ENCODE results near the gene TMEM132D. TPM values are rescaled to one million over a fixed set of nuclear protein-coding genes. Genes with fewer than 3 reads are reported as not detected.

TMEM132D gene
- total RNA-seq, 2 donors from 2014 or later, result not detected

DNA sequence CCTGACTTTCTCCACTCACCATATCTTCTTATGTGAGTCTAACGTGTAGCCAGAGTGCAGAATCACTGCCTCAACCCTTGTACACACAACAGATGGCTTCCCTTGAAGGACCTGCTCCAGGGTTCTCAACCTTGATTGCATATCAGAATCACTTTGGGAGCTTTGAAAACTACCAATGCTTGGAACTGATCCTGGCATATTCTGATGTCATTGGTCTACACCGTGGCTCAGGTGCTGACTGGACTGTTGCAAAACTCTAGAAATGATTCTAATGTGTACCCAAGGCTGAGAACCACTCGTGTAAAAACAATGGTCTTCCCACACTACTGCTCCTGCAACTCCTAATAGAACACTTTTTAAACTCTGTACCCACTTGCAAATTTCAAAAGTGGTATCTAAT lies 18.5 kb downstream of the TMEM132D start:
- DNase-seq (ENCODE audit: low spot score), result no peak
- intact Hi-C loops (cut with DNase I), result no loop called here

DNA sequence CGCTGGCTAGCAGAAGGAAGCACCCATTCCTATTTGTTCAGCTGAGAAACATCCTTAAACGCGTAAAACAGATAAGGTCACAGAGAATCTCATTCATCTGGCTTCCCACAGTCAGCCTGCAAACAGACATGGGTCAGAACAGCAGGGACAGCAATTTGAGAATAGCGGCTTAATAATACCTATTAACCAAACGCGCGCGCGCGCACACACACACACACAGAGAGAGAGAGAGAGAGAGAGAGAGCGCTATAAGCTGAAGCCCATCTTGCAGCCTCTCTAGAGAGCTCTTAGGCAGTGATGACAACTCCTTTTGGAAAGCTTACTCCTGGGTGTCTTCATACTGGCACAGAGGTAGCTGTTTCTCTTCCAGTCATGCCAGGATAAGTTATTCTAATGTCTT lies 26.4 kb downstream of the TMEM132D start:
- intact Hi-C loops (cut with DNase I), result no loop called here
- no peak for DNase-seq (ENCODE audit: low spot score)

DNA sequence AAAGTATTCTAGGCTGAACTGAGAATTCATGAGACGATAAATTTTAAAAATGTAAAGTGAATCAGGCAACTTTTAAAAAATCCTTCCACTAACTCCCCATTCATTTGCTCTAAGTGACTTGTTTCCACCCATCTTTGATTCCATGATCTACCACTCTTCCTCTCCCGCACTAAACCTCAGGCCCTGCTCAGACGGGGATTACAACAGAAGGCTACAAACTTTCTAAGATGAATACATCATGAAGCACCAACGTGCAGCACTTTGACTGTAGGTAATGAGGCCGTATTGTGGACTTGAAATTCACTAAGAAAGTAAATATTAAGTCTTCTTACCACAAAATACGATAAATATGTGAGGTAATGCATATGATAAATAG lies 30.0 kb downstream of the TMEM132D start:
- intact Hi-C loops (cut with DNase I), result no loop called here
- no peak for DNase-seq (ENCODE audit: low spot score)

DNA sequence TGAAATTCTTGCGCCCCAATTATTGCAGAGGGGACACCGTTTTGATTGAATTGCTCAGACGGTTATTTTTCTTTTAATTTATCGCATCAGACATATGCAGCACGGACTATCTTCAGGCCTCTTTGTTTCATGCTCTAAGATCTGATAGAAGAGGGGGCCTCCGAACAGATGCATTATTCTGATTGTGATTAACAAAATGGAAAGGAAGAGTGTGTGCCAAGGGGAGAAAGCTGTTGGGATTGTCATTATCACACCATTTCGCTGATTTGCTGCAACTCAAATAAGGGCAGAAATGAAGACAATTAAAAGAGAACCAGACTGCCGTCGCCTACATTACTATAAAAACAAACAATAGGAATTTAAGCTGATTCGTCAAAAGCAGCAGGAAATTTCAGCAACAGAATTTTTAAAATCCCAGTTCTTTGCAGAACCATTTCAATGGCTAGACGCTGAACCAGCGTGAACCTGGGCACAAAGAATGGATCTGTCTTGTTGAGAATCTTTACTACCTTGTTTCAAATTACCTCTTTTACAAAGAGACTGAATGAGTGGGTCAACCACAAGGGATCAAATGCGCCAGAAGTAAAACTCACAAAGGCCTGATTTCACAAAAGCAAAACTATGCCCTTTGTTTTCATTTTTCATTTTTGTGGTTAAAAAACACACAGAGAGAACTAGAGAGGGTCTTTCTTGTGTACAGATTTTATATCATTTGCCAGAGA lies 30.6 kb downstream of the TMEM132D start:
- intact Hi-C loops (cut with DNase I), result no loop called here
- no peak for DNase-seq (ENCODE audit: low spot score)

DNA sequence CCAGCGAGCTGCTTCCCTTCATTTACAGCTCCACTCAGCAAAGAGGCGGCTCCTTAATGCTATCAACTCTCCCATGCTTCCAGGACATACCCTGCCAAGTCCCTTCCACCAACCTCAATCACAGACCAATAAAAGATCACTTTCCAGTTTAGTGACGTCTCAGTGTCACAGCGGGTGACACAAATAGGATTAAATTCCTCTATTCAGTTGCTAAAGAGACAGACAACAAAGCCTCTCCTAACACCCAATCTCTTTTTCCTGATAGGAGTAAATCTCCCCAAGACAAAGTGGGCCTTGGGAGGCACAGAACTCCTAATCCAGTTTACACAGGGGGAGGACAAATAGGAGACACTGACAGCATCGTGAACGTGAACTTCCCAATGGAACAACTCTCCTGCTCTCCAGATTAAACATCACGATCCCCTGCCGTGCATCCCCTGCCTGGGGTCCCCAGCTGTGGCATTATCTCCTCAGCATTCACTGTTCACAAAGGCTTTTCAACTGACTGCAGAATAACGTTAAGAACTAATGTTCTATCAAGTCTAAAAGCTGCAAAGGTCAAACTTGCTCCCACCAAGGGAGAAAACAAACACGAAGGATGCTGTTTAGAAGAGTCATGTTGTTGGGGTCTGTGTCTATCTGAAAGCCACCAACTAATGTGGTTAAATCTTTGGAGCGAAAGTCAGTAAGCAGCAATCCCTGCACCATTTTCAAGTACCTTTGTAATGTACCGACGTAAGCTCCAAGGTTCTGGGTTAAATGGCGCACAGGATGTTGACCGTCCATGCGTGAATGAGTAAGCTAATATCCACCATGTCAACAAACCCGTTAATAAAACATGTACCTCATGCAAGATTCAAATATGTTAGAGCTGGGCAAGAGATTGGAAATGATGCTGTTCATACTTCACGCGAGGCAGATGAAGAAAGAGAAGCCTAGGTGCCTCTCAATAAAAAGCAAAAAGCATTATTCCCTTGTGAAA lies 31.5 kb downstream of the TMEM132D start:
- intact Hi-C loops (cut with DNase I), result no loop called here
- no peak for DNase-seq (ENCODE audit: low spot score)

DNA sequence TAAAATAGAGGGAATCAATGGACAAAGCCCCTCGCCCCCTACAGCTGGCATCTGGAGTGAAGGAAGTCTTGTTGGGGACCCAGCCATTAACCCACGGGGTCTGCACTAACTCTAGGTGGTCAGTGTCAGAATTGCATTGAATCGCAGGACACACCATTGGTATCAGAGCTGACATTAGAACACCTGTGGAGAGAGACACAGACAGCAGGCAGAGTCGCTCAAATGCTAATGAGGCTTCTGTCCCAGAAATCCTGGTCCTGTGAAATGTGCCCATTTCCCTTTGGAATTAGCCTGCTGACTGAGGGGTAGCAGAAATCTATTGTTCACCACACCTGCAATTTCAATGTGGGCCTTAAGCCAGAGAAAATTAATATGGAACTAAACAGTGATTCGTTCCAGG lies 33.0 kb downstream of the TMEM132D start:
- intact Hi-C loops (cut with DNase I), result no loop called here
- DNase-seq (ENCODE audit: low spot score), result no peak

DNA sequence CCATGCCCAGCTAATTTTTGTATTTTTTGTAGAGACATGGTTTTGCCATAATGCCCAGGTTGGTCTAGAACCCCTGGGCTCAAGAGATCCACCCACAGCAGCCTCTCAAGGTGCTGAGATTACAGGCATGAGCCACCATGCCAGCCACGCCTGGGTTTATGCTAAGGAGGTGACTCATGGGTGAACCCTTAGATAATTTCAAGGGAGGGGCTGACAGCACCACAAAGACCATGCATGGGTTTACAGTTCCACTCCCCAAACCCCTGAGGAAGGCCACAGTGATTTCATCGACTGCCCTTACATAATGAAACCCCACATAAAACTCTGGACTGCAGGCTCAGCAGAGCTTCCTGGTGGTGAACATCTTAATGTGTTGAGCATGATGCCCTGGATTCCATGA lies 33.7 kb downstream of the TMEM132D start:
- DNase-seq (ENCODE audit: low spot score), result no peak
- intact Hi-C loops (cut with DNase I), result no loop called here

DNA sequence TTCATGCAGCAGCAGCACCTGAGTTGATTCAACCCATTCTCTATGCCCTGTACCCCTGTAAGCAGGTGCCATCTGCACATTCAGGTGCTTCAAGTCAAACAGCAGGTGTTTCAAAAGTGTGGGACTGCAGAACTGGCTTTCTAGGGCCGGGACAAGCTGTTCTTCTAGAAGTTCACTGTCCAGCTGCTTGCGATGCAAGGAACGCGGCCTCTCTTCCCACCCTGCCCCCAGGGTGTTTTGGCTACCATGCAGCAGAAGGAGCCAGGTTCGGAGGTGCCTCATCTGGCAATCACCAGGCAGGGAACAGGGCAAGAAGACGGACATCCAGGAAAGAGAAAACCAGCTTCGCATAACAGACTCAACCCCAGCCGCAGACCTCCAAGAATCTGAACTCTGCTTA lies 35.2 kb downstream of the TMEM132D start:
- intact Hi-C loops (cut with DNase I), result no loop called here

DNA sequence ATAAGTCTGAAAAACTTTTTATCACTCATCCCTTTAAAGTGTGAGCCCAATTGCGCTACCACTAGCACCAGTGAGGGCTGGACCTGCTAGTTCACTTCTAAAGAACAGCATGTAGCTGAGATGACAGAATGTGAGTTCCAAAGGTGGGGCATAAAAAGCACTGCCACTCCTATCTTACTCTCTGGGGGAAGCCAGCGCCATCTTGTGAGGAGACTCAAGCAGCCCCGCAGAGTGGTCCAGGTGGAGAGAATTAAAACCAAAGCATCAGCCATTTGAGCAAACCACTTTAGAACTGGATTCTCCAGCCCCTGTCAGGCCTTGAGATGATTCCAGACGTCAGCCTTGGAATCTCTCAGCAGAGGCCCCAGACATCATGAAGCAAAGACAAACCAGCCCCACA lies 39.9 kb downstream of the TMEM132D start:
- intact Hi-C loops (cut with DNase I), result no loop called here

More for the DNA sequence above, 35.2 kb downstream of the TMEM132D start:
- DNase-seq (ENCODE audit: low spot score), result no peak

DNA sequence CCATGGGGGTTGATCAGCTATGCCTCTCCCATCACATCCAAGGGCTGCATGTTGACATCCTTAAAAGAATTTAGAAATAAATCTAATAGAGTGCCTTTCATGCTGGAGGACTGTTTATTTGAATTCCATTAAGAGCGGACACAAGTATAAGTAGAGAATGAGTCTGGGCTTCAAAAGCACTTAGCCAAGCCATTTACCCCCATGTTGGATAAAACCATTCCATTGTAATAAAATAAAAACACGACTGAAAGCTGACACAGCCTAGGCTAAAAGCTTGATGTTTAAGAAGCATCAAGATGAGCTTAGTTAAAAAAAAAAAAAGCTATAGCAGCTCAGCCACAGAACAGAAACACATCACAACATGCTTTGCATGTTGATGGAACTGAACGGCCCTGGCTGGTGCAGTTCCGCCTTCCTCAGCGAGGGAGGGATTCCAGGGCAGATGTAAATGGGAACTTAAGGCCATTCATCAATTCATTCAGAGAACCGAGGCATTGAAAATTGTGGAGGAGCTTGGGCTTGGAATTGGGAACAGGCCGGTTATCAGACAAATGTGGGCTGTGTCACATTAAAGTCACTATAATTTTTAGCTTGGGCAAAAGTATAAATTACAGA lies 41.2 kb downstream of the TMEM132D start:
- intact Hi-C loops (cut with DNase I), result no loop called here
- DNase-seq (ENCODE audit: low spot score), result no peak

More for the DNA sequence above, 39.9 kb downstream of the TMEM132D start:
- no peak for DNase-seq (ENCODE audit: low spot score)

DNA sequence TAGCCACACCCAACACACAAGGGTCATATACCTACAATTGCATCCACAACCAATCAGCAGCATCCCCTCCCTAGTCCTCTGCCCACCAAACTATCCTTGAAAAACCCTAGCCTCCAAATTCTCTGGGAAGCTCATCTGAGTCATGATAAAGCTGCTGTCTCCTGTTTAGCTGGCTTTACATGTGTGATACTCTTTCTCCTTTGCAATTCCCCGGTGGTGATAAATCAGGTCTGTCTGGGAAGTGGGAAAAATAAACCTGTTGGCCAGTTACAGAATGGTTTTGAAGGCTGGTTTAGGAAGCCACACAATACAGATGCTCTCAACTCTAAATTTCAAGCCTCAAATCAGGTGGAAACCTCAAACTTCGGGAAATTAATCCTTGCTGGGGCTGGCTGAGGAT lies 41.9 kb downstream of the TMEM132D start:
- no peak for DNase-seq (ENCODE audit: low spot score)
- intact Hi-C loops (cut with DNase I), result no loop called here

DNA sequence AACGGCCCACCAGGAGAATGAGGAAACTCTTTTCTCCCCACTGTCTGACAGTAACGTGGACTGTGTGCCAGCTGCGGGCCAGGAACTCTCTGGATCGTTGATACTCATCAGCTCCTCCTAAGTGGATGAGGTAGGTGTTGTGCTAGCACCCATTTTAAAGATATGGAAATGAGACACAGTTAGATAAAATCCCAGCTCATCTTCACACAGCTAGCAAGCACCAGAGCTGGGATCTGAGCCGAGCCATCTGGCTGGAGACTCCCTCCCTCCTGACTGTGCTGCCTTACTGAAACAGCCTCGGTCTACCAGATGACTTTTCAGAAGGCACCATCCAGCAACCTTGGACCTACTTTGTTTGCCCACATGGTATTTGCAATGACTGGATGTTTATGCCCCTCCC lies 49.2 kb downstream of the TMEM132D start:
- intact Hi-C loops (cut with DNase I), result no loop called here
- no peak for DNase-seq (ENCODE audit: low spot score)

DNA sequence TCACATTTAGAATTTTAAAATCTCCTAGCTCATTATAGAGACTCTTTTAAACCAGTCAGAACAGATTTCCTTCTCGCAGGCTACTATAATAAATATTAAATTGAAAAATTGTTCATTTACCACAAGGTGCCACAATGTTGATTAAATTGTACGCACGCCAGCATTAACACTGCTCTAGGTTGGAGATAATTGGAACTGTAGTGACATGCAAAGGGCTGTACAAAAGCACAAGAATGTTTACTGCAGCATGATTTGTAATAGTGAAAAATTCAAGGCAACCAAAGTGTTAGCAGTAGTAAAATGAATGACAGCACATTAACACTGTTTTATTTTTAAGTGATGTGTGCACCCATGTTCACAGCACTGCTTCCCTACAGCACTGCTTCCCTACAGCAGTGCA lies 52.5 kb downstream of the TMEM132D start:
- DNase-seq (ENCODE audit: low spot score), result no peak
- intact Hi-C loops (cut with DNase I), result no loop called here

DNA sequence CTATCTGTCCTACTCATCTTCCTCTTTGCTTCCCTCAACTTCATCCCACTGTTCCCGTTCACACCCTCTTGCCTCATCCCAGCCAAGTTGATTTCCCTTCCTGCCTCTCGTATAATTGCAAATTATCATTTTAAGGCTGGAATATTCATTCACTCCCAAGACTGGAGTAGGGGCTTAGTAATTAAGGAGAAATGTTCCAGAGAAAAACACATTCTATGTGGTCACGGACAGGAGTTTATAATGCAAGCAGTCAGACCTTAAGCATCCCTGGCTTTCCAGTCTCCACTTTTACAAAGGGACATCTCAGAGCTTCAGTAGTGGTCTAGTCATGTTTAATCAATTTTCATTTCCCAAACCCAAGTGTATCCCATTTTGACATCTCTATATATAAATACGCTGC lies 54.9 kb downstream of the TMEM132D start:
- intact Hi-C loops (cut with DNase I), result no loop called here
- no peak for DNase-seq (ENCODE audit: low spot score)

DNA sequence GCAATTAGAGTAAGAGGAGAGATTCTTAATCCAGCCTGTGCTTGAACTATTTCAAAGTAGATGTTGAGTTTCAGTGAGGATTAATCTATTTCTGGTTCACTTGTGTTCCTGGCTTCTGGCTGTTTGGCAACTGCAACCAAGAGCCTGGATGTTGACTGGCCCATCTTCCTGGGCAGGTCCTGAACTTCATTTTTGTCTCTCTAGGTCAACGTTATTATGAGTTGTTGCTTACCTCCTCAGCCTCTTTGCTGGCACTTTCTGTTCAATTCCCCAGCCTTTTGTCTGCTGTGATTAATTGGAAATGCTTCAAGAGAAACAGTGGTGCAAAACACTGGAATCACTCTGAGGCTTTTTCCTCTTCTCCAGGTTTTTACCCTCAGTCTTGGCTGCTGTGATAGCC lies 56.8 kb downstream of the TMEM132D start:
- DNase-seq (ENCODE audit: low spot score), result no peak
- intact Hi-C loops (cut with DNase I), result no loop called here

DNA sequence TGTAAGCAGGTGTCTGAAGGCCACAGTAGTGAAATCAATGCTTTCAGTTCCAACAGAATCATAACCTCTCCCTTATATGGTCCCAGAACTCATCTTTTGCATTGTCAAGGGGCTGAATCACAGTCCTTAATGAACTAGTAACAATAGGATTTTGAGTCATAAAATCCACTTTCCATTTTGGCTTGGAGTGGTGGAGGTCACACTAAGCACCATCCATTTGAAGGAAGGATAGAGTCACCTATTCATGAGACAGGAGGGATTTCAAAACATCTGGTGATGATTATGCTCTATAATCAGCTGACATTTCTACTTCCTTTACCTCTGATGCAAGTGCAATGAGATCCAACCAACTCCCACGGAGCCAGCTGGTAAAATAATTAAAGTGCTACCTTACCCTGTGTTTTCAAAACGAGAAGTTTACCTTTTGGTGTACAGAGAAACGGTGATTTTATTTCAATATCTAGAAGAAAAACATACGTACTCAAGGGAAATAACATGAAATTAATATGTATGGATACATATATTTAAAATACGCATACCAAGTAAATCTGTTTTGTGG lies 59.1 kb downstream of the TMEM132D start:
- intact Hi-C loops (cut with DNase I), result no loop called here
- DNase-seq (ENCODE audit: low spot score), result no peak

DNA sequence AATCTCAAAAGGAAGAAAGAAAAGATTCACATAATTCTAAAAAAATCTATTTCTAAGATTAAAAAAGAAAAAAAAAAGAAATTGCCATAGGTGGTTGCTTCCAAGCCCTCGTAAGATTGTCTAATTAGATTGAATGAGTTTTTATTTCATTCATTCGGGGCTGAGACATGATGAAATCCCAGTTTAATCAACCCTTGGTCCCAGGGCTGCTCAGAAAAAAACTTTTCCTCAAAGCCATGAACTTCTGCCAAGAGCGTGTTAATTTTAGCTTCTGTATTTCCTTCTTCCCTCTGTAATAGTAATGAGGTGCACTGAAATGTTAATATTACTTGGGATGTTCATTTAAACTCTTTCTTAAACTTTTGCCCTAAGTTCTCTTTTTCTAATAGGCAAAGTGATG lies 62.6 kb downstream of the TMEM132D start:
- intact Hi-C loops (cut with DNase I), result no loop called here
- no peak for DNase-seq (ENCODE audit: low spot score)

DNA sequence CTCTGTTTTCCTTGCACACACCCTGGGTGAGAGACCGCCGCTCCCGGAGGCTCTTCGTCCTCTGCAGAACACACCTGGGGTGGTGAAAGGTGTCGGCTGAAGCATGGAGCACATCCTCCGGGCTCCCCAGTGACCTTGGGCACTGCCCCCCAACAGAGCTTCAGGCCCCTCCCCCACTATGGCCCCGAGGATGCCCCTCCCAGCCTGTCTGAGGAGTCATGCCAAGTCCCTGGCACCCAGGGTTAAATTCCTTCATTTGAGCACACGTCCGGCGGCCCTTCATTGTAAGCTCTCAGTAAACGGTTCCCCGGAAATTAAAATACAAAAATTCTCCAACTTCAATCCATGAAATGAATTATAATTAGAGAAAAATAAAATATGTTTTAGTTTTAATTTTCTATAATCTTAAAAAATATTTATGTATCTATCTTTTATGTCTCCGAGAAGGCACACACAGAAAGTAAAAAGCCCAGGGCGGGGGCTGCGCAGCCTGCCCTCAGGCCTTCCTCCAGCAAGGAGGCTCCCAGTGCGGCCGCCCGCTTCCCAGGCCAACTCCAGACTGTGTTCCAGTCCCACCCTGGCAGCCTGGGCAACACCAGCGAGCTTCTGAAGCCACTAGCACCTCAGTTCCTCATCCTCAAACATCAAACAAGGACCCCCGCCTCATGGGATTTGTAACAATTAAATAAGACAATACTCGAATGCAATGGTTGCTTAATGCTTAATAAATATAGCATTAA lies 63.5 kb downstream of the TMEM132D start:
- DNase-seq (ENCODE audit: low spot score), result no peak
- intact Hi-C loops (cut with DNase I), result no loop called here

DNA sequence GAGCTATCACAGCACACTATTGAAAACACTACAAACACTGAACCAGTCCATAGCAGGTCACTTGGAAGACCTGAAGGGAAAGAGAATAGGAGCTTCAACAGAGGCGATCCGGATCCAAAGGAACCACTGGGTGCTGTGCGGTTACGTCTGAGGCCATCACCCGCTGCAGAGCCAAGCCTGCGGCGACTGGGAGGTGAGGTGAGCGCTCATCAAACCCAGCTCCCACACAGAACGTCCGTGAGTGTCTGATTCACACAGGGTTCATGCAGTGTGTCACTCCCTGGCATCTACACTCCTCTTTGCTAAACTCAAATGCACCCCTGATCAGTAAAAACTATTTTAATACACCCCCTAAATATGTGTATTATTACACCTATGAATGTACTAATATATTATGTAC lies 64.1 kb downstream of the TMEM132D start:
- no peak for DNase-seq (ENCODE audit: low spot score)
- intact Hi-C loops (cut with DNase I), result no loop called here
